Tibial nerve (tissue), 4 donors: ENCODE results near the gene CASZ1.

Source experiments
- EP300 ChIP-seq, 2 donors: sonication (generic); formaldehyde crosslinking; IDR thresholded peaks; one replicate each; pipeline ENCODE4 v1.6.1; 2017; ENCODE audit warnings: antibody characterized with exemption in 2 of 2, mild to moderate bottlenecking in 1 of 2
- POLR2A ChIP-seq, 2 donors: fragments of 450-650 bp; IDR thresholded peaks; one replicate each; pipeline ENCODE4 v1.6.1; 2017; ENCODE audit warnings: antibody characterized with exemption in 2 of 2, mild to moderate bottlenecking in 2 of 2, moderate library complexity in 2 of 2
- TF ChIP-seq, protein P1 (sequence below), 5 experiments: fragments of 200-600 bp in 3 of 5; fragments of 450-650 bp in 2 of 5; sonication (generic) in 3 of 5; IDR thresholded peaks; one replicate each; pipeline ENCODE4 v1.5.1; 2016 to 2019; ENCODE audit warnings: antibody characterized with exemption in 5 of 5, mild to moderate bottlenecking in 3 of 5, moderate library complexity in 2 of 5

DNA sequence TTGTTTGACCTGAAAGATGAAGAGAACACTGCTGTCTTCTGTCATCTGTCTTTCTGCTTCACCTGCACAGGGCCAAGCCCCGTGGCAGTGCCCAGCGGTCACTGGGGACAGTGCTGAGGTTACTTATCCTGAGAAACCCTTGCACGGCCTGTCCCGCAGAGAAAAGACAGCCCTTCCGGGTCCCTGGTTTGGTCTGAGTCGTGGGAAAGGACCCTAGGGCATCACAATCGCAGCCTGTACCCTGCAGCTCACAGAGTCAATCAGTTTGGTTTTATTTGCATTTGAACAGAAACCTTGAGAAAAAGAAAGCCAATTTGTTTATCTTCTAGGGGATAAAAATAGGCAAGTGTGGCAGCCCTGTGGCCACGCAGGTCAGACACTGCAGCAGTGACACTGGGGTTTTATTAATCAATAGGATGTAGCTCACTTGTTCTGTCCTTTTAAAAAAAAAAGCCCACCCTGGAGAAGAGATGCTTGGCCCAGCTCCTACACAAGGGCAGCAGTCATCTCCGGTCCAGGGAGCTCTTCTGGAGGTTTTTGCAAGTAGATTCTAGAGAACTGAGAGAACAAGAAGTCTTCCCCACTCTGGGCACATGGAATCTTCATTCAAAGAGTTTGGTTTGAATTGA lies 201.7 kb downstream of the CASZ1 start:
- TF ChIP-seq, protein P1, sequence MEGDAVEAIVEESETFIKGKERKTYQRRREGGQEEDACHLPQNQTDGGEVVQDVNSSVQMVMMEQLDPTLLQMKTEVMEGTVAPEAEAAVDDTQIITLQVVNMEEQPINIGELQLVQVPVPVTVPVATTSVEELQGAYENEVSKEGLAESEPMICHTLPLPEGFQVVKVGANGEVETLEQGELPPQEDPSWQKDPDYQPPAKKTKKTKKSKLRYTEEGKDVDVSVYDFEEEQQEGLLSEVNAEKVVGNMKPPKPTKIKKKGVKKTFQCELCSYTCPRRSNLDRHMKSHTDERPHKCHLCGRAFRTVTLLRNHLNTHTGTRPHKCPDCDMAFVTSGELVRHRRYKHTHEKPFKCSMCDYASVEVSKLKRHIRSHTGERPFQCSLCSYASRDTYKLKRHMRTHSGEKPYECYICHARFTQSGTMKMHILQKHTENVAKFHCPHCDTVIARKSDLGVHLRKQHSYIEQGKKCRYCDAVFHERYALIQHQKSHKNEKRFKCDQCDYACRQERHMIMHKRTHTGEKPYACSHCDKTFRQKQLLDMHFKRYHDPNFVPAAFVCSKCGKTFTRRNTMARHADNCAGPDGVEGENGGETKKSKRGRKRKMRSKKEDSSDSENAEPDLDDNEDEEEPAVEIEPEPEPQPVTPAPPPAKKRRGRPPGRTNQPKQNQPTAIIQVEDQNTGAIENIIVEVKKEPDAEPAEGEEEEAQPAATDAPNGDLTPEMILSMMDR (IDR thresholded peaks at IDR 0.05) = no peak
- TF ChIP-seq POLR2A (IDR thresholded peaks at IDR 0.05) (no peak), EP300 (IDR thresholded peaks at IDR 0.05) (no peak)
